IMR-90 (cell line): ENCODE measurements around the gene RAB5B. TPM values are rescaled to one million over a fixed set of nuclear protein-coding genes. Genes with fewer than 3 reads are reported as not detected.

ENCODE experiments used
- ATAC-seq: fragments of 200-7000 bp; cut with Tn5 transposase; 2 replicates; pipeline ENCODE4 v1.9.1; 2020; ENCODE audit warnings: low read depth, mild to moderate bottlenecking, moderate library complexity
- BruUV-seq: library from RNA; stranded (reverse); fragments of 400-500 nt; replicated peaks from 2 replicates; lab custom pipeline; 2021; lab: Mats Ljungman, UMichigan
- CTCF ChIA-PET: fragments of 300-600 bp; formaldehyde crosslinking; extraction: SDS; loops from one replicate; lab custom pipeline; 2021; ENCODE audit warnings: antibody characterized with exemption; lab: Yijun Ruan, JAX
- POLR2A ChIA-PET: fragments of 300-600 bp; sonication (Branson Sonifier 250); formaldehyde crosslinking; loops from one replicate; lab custom pipeline; 2022; ENCODE audit warnings: antibody characterized with exemption; ENCODE audit not compliant: unreplicated experiment; lab: Charles Lee
- DNase-seq: peaks from one replicate; pipeline ENCODE4 v3.0.0; 2013
- H2AFZ ChIP-seq: replicated peaks from 2 replicates; pipeline ENCODE3; 2013; ENCODE audit warnings: low read length, mild to moderate bottlenecking; ENCODE audit not compliant: poor library complexity
- H2AK5ac ChIP-seq: 2 replicates; pipeline ENCODE4 v1.6.1; 2013; ENCODE audit warnings: low read depth, low read length, inconsistent platforms
- H2AK9ac ChIP-seq: replicated peaks from 2 replicates; pipeline ENCODE3; 2013; ENCODE audit warnings: mild to moderate bottlenecking, low read depth, low read length, moderate library complexity; ENCODE audit not compliant: poor library complexity
- H2BK120ac ChIP-seq: 2 replicates; pipeline ENCODE4 v1.6.1; 2013; ENCODE audit warnings: low read depth, low read length, inconsistent platforms
- H2BK15ac ChIP-seq: 3 replicates; pipeline ENCODE4 v1.6.1; 2013; ENCODE audit warnings: low read depth, low read length, inconsistent platforms
- H2BK20ac ChIP-seq: 2 replicates; pipeline ENCODE4 v1.6.1; 2013; ENCODE audit warnings: low read depth, mild to moderate bottlenecking, inconsistent platforms, low read length, moderate library complexity
- H2BK5ac ChIP-seq: 2 replicates; pipeline ENCODE4 v1.6.1; 2013; ENCODE audit warnings: mild to moderate bottlenecking, low read depth, low read length, inconsistent platforms; ENCODE audit not compliant: poor library complexity, severe bottlenecking
- H3K14ac ChIP-seq: replicated peaks from 2 replicates; pipeline ENCODE4 v1.6.1; 2013; ENCODE audit warnings: low read depth, low read length, inconsistent platforms
- H3K18ac ChIP-seq: 2 replicates; pipeline ENCODE4 v1.6.1; 2013; ENCODE audit warnings: low read depth, low read length, control low read depth
- H3K23ac ChIP-seq: 2 replicates; pipeline ENCODE4 v1.6.1; 2013; ENCODE audit warnings: low read depth, low read length, inconsistent platforms
- H3K27ac ChIP-seq: 2 replicates; pipeline ENCODE4 v1.5.1; 2013; ENCODE audit warnings: mild to moderate bottlenecking, control low read depth, low read length; ENCODE audit not compliant: insufficient read depth
- H3K27me3 ChIP-seq: 2 replicates; pipeline ENCODE4 v1.6.1; 2013; ENCODE audit warnings: low read length; ENCODE audit not compliant: control insufficient read depth, insufficient read depth
- H3K36me3 ChIP-seq: 2 replicates; pipeline ENCODE4 v1.6.1; 2013; ENCODE audit warnings: low read length, mixed read lengths; ENCODE audit not compliant: control insufficient read depth, insufficient read depth
- H3K4ac ChIP-seq: 2 replicates; pipeline ENCODE4 v1.6.1; 2013; ENCODE audit warnings: low read depth, low read length, inconsistent platforms
- H3K4me1 ChIP-seq: 2 replicates; pipeline ENCODE4 v1.6.1; 2013; ENCODE audit warnings: low read length, mixed read lengths; ENCODE audit not compliant: control insufficient read depth, insufficient read depth
- H3K4me2 ChIP-seq: 2 replicates; pipeline ENCODE4 v1.6.1; 2013; ENCODE audit warnings: low read depth, mild to moderate bottlenecking, control low read depth, low read length, moderate library complexity
- H3K4me3 ChIP-seq: 2 replicates; pipeline ENCODE4 v1.5.1; 2013; ENCODE audit warnings: low read depth, mild to moderate bottlenecking, control low read depth, low read length, moderate library complexity; ENCODE audit not compliant: insufficient read depth
- H3K56ac ChIP-seq: 2 replicates; pipeline ENCODE4 v1.6.1; 2013; ENCODE audit warnings: low read length, inconsistent platforms; ENCODE audit not compliant: insufficient read depth; ENCODE audit errors: extremely low read depth
- H3K79me1 ChIP-seq, 2 experiments: 2 replicates each; pipeline ENCODE4 v1.6.1; 2013; ENCODE audit warnings: low read length in 2 of 2, inconsistent platforms in 1 of 2, low read depth in 1 of 2
- H3K9ac ChIP-seq: 2 replicates; pipeline ENCODE4 v1.6.1; 2013; ENCODE audit warnings: low read depth, low read length, control low read depth
- H3K9me1 ChIP-seq: 2 replicates; pipeline ENCODE4 v1.6.1; 2013; ENCODE audit warnings: low read length, inconsistent platforms; ENCODE audit not compliant: insufficient read depth
- H3K9me3 ChIP-seq: 2 replicates; pipeline ENCODE4 v1.6.1; 2013; ENCODE audit warnings: low read length; ENCODE audit not compliant: control insufficient read depth, insufficient read depth
- H4K20me1 ChIP-seq: 2 replicates; pipeline ENCODE4 v1.6.1; 2013; ENCODE audit warnings: low read length, inconsistent platforms; ENCODE audit not compliant: insufficient read depth
- H4K5ac ChIP-seq: 2 replicates; pipeline ENCODE4 v1.6.1; 2013; ENCODE audit warnings: mild to moderate bottlenecking, low read depth, low read length, control low read depth
- H4K8ac ChIP-seq, 2 experiments: 2 replicates each; pipeline ENCODE4 v1.6.1; 2013; ENCODE audit warnings: low read depth in 2 of 2, low read length in 2 of 2, control low read depth in 1 of 2, inconsistent platforms in 1 of 2
- H4K91ac ChIP-seq: 2 replicates; pipeline ENCODE4 v1.6.1; 2013; ENCODE audit warnings: low read depth, low read length, inconsistent platforms; ENCODE audit not compliant: insufficient read depth
- RAD21 ChIP-seq: IDR thresholded peaks from 2 replicates; pipeline ENCODE4 v1.6.1; 2012; ENCODE audit warnings: low read length, improper control_type of control experiment
- WGBS, 2 experiments: methylation state at CpG; one replicate each; pipeline versions ENCODE4 v1.1.5 to v1.1.7; 2013; ENCODE audit warnings: missing lambda C conversion rate in 2 of 2; ENCODE audit not compliant: insufficient read length in 1 of 2; ENCODE audit errors: extremely low coverage in 2 of 2; 5-methylcytosine and 5-hydroxymethylcytosine counted together
- dilution Hi-C: fragments of 300-500 bp; cut with HindIII; formaldehyde crosslinking; loops from one replicate; pipeline ENCODE4 v1.14.3; 2018; ENCODE audit warnings: low sequenced_read_pairs; ENCODE audit not compliant: unreplicated experiment
- in situ Hi-C: fragments of 300-500 bp; cut with MboI; formaldehyde crosslinking; loops from 3 replicates; pipeline ENCODE4 v1.14.3; 2019; ENCODE audit warnings: low sequenced_read_pairs, inconsistent platforms, mixed read lengths
- intact Hi-C: fragments of 100-400 bp; cut with micrococcal nuclease; formaldehyde crosslinking; loops from 2 replicates; pipeline ENCODE4 v1.10.0; 2022
- polyA plus RNA-seq, 3 experiments: library from polyadenylated mRNA; depleted of rRNA; stranded (reverse); fragments of >200 nt; gene quantifications; 2 replicates each; pipeline ENCODE4 v1.2.3, GENCODE V29; 2012; ENCODE audit warnings: low replicate concordance in 1 of 3
- total RNA-seq: library from RNA; depleted of rRNA; stranded (reverse); fragments of >200 nt; gene quantifications from 2 replicates; pipeline ENCODE4 v1.2.3, GENCODE V29; 2012
- TF ChIP-seq, protein P1 (sequence below): conservative IDR thresholded peaks from 2 replicates; pipeline ENCODE4 v1.5.1; 2012; ENCODE audit warnings: mild to moderate bottlenecking, low read depth, low read length, improper control_type of control experiment

RAB5B gene
- total and polyA plus RNA-seq, 2 of the 4 experiments (the other 2 are of a cell fraction): 56.5 to 99.2 TPM

DNA sequence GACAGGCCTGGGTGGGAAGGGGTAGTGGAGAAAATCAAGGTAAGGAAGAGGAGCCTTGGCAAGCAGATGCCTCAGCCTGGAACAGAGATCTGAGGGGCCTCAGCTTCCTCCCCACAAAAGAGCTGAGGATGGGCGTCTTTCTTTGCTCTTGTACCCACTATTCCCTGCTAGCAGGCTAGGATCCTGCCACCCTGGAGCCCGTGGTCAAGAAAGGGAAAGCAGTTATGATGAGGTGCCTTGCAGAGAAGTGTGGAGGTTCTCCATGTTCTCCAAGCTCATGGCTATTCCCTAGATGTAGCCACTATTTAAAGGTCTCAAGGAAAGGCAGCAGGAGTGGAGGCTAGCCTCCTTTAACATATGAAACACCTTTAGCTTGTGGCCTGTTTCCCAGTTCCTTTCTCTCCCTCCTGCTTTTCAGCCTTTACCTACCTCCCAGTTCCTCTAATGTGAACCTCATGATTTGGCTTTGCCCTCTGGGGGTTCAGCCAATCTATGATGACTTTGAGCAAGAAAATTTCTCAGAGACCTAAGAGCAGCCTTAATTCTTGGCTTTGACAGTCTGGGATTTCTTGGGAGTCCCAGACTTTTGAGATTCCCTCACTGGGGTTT lies 48.1 kb downstream of the RAB5B start:
- no peak overlapping the region for H2BK5ac ChIP-seq
- H3K9me1 ChIP-seq: peaks cover 8% of the 10 kb centered on the region; the same call in 1 of the 2 replicates
- no TSS peak for BruUV-seq
- POLR2A ChIA-PET: no interaction called here
- no peak overlapping the region for H2BK20ac ChIP-seq
- ATAC-seq (peak; percentile 5; the same call in 1 of the 2 replicates), DNase-seq (no peak)
- peak overlapping the region; percentile 70; the same call in 1 of the 2 replicates for H3K27ac ChIP-seq
- no peaks in the 10 kb centered on the region for H3K27me3 ChIP-seq
- H3K14ac ChIP-seq: peak overlapping the region; percentile 90
- H3K79me1 ChIP-seq: peaks cover 0 to 15% of the 10 kb centered on the region in 2 experiments; a peak in 3 of 4 replicates
- no peak overlapping the region for H3K56ac ChIP-seq
- peak overlapping the region; percentile 94 for H3K23ac ChIP-seq
- H2BK15ac ChIP-seq: no peak overlapping the region
- peak overlapping the region; percentile 89 for H3K4ac ChIP-seq
- TF ChIP-seq, protein P1, sequence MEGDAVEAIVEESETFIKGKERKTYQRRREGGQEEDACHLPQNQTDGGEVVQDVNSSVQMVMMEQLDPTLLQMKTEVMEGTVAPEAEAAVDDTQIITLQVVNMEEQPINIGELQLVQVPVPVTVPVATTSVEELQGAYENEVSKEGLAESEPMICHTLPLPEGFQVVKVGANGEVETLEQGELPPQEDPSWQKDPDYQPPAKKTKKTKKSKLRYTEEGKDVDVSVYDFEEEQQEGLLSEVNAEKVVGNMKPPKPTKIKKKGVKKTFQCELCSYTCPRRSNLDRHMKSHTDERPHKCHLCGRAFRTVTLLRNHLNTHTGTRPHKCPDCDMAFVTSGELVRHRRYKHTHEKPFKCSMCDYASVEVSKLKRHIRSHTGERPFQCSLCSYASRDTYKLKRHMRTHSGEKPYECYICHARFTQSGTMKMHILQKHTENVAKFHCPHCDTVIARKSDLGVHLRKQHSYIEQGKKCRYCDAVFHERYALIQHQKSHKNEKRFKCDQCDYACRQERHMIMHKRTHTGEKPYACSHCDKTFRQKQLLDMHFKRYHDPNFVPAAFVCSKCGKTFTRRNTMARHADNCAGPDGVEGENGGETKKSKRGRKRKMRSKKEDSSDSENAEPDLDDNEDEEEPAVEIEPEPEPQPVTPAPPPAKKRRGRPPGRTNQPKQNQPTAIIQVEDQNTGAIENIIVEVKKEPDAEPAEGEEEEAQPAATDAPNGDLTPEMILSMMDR: 0 out of 2 replicates have a peak, but pooled peaks have one; percentile 3
- no peak for TF ChIP-seq RAD21
- peak overlapping the region; percentile 94 to 99 for H4K8ac ChIP-seq
- peak overlapping the region; percentile 26 for H3K4me3 ChIP-seq
- peak overlapping the region; percentile 85 for H3K9ac ChIP-seq
- H2AK5ac ChIP-seq: peak overlapping the region; percentile 94; the same call in 1 of the 2 replicates
- H4K91ac ChIP-seq: peak overlapping the region; percentile 79
- H3K4me1 ChIP-seq: peaks cover 17% of the 10 kb centered on the region
- peak overlapping the region; percentile 97 for H2AK9ac ChIP-seq
- in situ Hi-C loops (no loop called here), dilution Hi-C loops (no loop called here), intact Hi-C loops (loop anchor here (1.0 kb wide), 1 partner anchor 7 kb away; no protein-coding TSS in a partner anchor)
- no peaks in the 10 kb centered on the region for H4K20me1 ChIP-seq
- no peaks in the 10 kb centered on the region for H3K9me3 ChIP-seq
- no CpG with 5 or more reads among the region's 2 CpGs for WGBS, 2 experiments
- H2BK120ac ChIP-seq: no peak overlapping the region
- H2AFZ ChIP-seq: peak overlapping the region; percentile 97
- peaks cover 17% of the 10 kb centered on the region; the same call in 1 of the 2 replicates for H3K36me3 ChIP-seq
- CTCF ChIA-PET: interaction anchor here (1.1 kb wide), 1 partner anchor 8 kb away, joined by 3 read pairs; no protein-coding TSS in a partner anchor
- H3K18ac ChIP-seq: peak overlapping the region; percentile 22; the same call in 1 of the 2 replicates
- H4K5ac ChIP-seq: peak overlapping the region; percentile 65
- H3K4me2 ChIP-seq: peak overlapping the region; percentile 74
